HepG2 (cell line): ENCODE measurements around the gene SNAI3. TPM values are rescaled to one million over a fixed set of nuclear protein-coding genes. Genes with fewer than 3 reads are reported as not detected.

ENCODE experiments used
- BHLHE40 ChIP-seq: IDR thresholded peaks from 2 replicates; pipeline ENCODE4 v1.6.1; 2011; ENCODE audit warnings: low read length, improper control_type of control experiment
- BORCS8-MEF2B ChIP-seq: sonication (generic); formaldehyde crosslinking; IDR thresholded peaks from 2 replicates; pipeline ENCODE4 v1.8.0; 2022; ENCODE audit warnings: mild to moderate bottlenecking, missing genetic modification reagents
- CBX1 ChIP-seq: IDR thresholded peaks from one replicate; pipeline ENCODE4 v1.6.1; 2016; ENCODE audit warnings: antibody characterized with exemption, low read depth
- HOXA5 ChIP-seq: sonication (generic); formaldehyde crosslinking; IDR thresholded peaks from 2 replicates; pipeline ENCODE4 v1.4.0; 2020; ENCODE audit warnings: missing genetic modification reagents
- HOXD1 ChIP-seq: sonication (generic); formaldehyde crosslinking; IDR thresholded peaks from 2 replicates; pipeline ENCODE4 v1.5.0; 2020; ENCODE audit warnings: missing genetic modification reagents
- IKZF1 ChIP-seq: fragments of 450-650 bp; IDR thresholded peaks from 2 replicates; pipeline ENCODE4 v1.7.1; 2016
- JUND ChIP-seq: sonication (generic); formaldehyde crosslinking; IDR thresholded peaks from 2 replicates; pipeline ENCODE4 v1.8.0; 2022; ENCODE audit warnings: mild to moderate bottlenecking, missing genetic modification reagents
- KLF15 ChIP-seq: sonication (generic); formaldehyde crosslinking; IDR thresholded peaks from 2 replicates; pipeline ENCODE4 v1.8.1; 2023; ENCODE audit warnings: borderline replicate concordance, mild to moderate bottlenecking, inconsistent platforms, missing genetic modification reagents, mixed read lengths
- MAFK ChIP-seq, 2 experiments: IDR thresholded peaks in 1 of 2; conservative IDR thresholded peaks in 1 of 2; 2 replicates each; pipeline ENCODE4 v1.6.1; 2011; ENCODE audit warnings: improper control_type of control experiment in 2 of 2, low read length in 2 of 2
- MATR3 ChIP-seq: sonication (generic); formaldehyde crosslinking; IDR thresholded peaks from 2 replicates; pipeline ENCODE4 v1.4.0; 2020; ENCODE audit warnings: missing genetic modification reagents
- MBD4 ChIP-seq: IDR thresholded peaks from 2 replicates; pipeline ENCODE4 v1.6.1; 2012; ENCODE audit warnings: low read length, inconsistent platforms, borderline replicate concordance
- MEF2D ChIP-seq: sonication (generic); formaldehyde crosslinking; IDR thresholded peaks from 2 replicates; pipeline ENCODE4 v1.5.1; 2020; ENCODE audit warnings: mild to moderate bottlenecking, missing genetic modification reagents
- MEIS2 ChIP-seq: sonication (generic); formaldehyde crosslinking; IDR thresholded peaks from 2 replicates; pipeline ENCODE4 v1.9.0; 2021; ENCODE audit warnings: mild to moderate bottlenecking, missing genetic modification reagents
- NBN ChIP-seq: fragments of 450-650 bp; conservative IDR thresholded peaks from 2 replicates; pipeline ENCODE4 v1.6.1; 2017
- NFATC3 ChIP-seq: sonication (generic); formaldehyde crosslinking; IDR thresholded peaks from 2 replicates; pipeline ENCODE4 v1.5.1; 2020; ENCODE audit warnings: mild to moderate bottlenecking, missing genetic modification reagents
- NFYC ChIP-seq: IDR thresholded peaks from 2 replicates; pipeline ENCODE4 v1.6.1; 2016; ENCODE audit warnings: missing genetic modification reagents, missing compliant biosample characterization
- NRL ChIP-seq: sonication (generic); formaldehyde crosslinking; IDR thresholded peaks from 2 replicates; pipeline ENCODE4 v1.5.0; 2020; ENCODE audit warnings: missing genetic modification reagents, mild to moderate bottlenecking, moderate library complexity, borderline replicate concordance
- ONECUT2 ChIP-seq: sonication (generic); formaldehyde crosslinking; IDR thresholded peaks from 2 replicates; pipeline ENCODE4 v1.4.0; 2020; ENCODE audit warnings: missing genetic modification reagents
- SMARCC2 ChIP-seq: fragments of 450-650 bp; IDR thresholded peaks from 2 replicates; pipeline ENCODE4 v1.6.1; 2017; ENCODE audit warnings: antibody characterized with exemption, mild to moderate bottlenecking
- SMC3 ChIP-seq: IDR thresholded peaks from 2 replicates; pipeline ENCODE4 v1.6.1; 2011; ENCODE audit warnings: low read length, improper control_type of control experiment
- SOX6 ChIP-seq, 2 experiments: fragments of 450-650 bp in 1 of 2; sonication (generic) in 1 of 2; formaldehyde crosslinking in 1 of 2; IDR thresholded peaks; 2 replicates each; pipeline versions ENCODE4 v1.4.0 to v1.6.1; 2017 to 2020; ENCODE audit warnings: antibody characterized with exemption in 1 of 2, mild to moderate bottlenecking in 1 of 2, missing genetic modification reagents in 1 of 2
- TFDP2 ChIP-seq: sonication (generic); formaldehyde crosslinking; IDR thresholded peaks from 2 replicates; pipeline ENCODE4 v1.4.0; 2020; ENCODE audit warnings: missing genetic modification reagents
- TRIM24 ChIP-seq: sonication (generic); formaldehyde crosslinking; IDR thresholded peaks from 2 replicates; pipeline ENCODE4 v1.8.0; 2022; ENCODE audit warnings: mild to moderate bottlenecking, missing genetic modification reagents
- ZBTB3 ChIP-seq: sonication (generic); formaldehyde crosslinking; IDR thresholded peaks from 2 replicates; pipeline ENCODE4 v1.4.0; 2020; ENCODE audit warnings: low read depth, mild to moderate bottlenecking, moderate library complexity, missing genetic modification reagents, borderline replicate concordance
- ZBTB7A ChIP-seq: sonication (generic); formaldehyde crosslinking; IDR thresholded peaks from 2 replicates; pipeline ENCODE4 v1.8.0; 2022; ENCODE audit warnings: mild to moderate bottlenecking, missing genetic modification reagents
- ZNF7 ChIP-seq: IDR thresholded peaks from 2 replicates; pipeline ENCODE4 v1.6.1; 2016; ENCODE audit warnings: missing biosample characterization, missing genetic modification reagents
- polyA plus RNA-seq, 8 experiments: library from polyadenylated mRNA; depleted of rRNA in 3 of 8; stranded (reverse) in 7 of 8; unstranded in 1 of 8; fragments of >200 nt; fragmentation: Illumina TruSeq in 4 of 8; extraction: Trizol in 4 of 8; gene quantifications; 2 replicates each; pipeline versions ENCODE4 v1.2.1 to v1.2.3, GENCODE V29; 2011 to 2016; ENCODE audit warnings: low read depth in 4 of 8, missing spikeins in 1 of 8, mixed read lengths in 1 of 8; ENCODE audit not compliant: insufficient read depth in 1 of 8
- total RNA-seq, 5 experiments: library from RNA; depleted of rRNA; stranded (reverse); fragments of >200 nt; fragmentation: Illumina TruSeq; extraction: Trizol; gene quantifications; 2 replicates each; pipeline ENCODE4 v1.2.3, GENCODE V29; 2016; ENCODE audit warnings: low read depth in 1 of 5
- TF ChIP-seq, protein P1 (sequence below): IDR thresholded peaks from 2 replicates; pipeline ENCODE4 v1.6.1; 2016; ENCODE audit warnings: control low read depth
- TF ChIP-seq, protein P2 (sequence below): sonication (generic); formaldehyde crosslinking; conservative IDR thresholded peaks from 2 replicates; pipeline ENCODE4 v1.8.0; 2022; ENCODE audit warnings: low read depth, missing genetic modification reagents
- TF ChIP-seq, protein P3 (sequence below): sonication (generic); formaldehyde crosslinking; IDR thresholded peaks from 2 replicates; pipeline ENCODE4 v1.8.1; 2023; ENCODE audit warnings: mild to moderate bottlenecking, missing genetic modification reagents

SNAI3 gene
- total and polyA plus RNA-seq, 2 of the 13 experiments (the other 11 are each of a cell fraction or from before 2014, with no cell fraction given): 0.09 to 0.18 TPM

GRCh38 chr16:88650749-88651275 is 35.5 kb downstream of the SNAI3 start, which contains the start of gene CYBA (continued):
- TF ChIP-seq, protein P1, sequence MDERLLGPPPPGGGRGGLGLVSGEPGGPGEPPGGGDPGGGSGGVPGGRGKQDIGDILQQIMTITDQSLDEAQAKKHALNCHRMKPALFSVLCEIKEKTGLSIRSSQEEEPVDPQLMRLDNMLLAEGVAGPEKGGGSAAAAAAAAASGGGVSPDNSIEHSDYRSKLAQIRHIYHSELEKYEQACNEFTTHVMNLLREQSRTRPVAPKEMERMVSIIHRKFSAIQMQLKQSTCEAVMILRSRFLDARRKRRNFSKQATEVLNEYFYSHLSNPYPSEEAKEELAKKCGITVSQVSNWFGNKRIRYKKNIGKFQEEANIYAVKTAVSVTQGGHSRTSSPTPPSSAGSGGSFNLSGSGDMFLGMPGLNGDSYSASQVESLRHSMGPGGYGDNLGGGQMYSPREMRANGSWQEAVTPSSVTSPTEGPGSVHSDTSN (CRISPR knock-in tag): no peak
- no peak for TF ChIP-seq ZBTB3 (CRISPR knock-in tag)
- no peak for TF ChIP-seq SMC3
- TF ChIP-seq HOXA5 (CRISPR knock-in tag): peak; percentile 82; the same call in 1 of the 2 replicates
- no peak; the same call in 1 of the 2 replicates for TF ChIP-seq BHLHE40
- no peak for TF ChIP-seq MAFK (conservative IDR thresholded peaks at IDR 0.05 in 1 of 2, IDR thresholded peaks at IDR 0.05 in 1 of 2; ENCODE audit: low read length in 2 of 2)
- TF ChIP-seq ZBTB7A (CRISPR knock-in tag): peak; percentile 17; the same call in 1 of the 2 replicates
- TF ChIP-seq MATR3: no peak
- TF ChIP-seq NFATC3 (CRISPR knock-in tag): no peak
- peak; percentile 52 for TF ChIP-seq MEIS2
- TF ChIP-seq NFYC (CRISPR knock-in tag): no peak
- TF ChIP-seq ONECUT2 (CRISPR knock-in tag): no peak
- TF ChIP-seq, protein P2, sequence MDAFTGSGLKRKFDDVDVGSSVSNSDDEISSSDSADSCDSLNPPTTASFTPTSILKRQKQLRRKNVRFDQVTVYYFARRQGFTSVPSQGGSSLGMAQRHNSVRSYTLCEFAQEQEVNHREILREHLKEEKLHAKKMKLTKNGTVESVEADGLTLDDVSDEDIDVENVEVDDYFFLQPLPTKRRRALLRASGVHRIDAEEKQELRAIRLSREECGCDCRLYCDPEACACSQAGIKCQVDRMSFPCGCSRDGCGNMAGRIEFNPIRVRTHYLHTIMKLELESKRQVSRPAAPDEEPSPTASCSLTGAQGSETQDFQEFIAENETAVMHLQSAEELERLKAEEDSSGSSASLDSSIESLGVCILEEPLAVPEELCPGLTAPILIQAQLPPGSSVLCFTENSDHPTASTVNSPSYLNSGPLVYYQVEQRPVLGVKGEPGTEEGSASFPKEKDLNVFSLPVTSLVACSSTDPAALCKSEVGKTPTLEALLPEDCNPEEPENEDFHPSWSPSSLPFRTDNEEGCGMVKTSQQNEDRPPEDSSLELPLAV (CRISPR knock-in tag): 0 out of 2 replicates have a peak, but pooled peaks have one; percentile 84
- TF ChIP-seq ZNF7 (CRISPR knock-in tag): peak; percentile 18; the same call in 1 of the 2 replicates
- TF ChIP-seq HOXD1: peak; percentile 74
- TF ChIP-seq JUND (CRISPR knock-in tag): no peak
- TF ChIP-seq, protein P3, sequence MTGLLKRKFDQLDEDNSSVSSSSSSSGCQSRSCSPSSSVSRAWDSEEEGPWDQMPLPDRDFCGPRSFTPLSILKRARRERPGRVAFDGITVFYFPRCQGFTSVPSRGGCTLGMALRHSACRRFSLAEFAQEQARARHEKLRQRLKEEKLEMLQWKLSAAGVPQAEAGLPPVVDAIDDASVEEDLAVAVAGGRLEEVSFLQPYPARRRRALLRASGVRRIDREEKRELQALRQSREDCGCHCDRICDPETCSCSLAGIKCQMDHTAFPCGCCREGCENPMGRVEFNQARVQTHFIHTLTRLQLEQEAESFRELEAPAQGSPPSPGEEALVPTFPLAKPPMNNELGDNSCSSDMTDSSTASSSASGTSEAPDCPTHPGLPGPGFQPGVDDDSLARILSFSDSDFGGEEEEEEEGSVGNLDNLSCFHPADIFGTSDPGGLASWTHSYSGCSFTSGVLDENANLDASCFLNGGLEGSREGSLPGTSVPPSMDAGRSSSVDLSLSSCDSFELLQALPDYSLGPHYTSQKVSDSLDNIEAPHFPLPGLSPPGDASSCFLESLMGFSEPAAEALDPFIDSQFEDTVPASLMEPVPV (CRISPR knock-in tag): 0 out of 2 replicates have a peak, but pooled peaks have one; percentile 80
- TF ChIP-seq NRL (CRISPR knock-in tag): no peak; the same call in 1 of the 2 replicates
- no peak for TF ChIP-seq TRIM24
- no peak for TF ChIP-seq NBN
- no peak for TF ChIP-seq KLF15 (CRISPR knock-in tag)
- no peak for TF ChIP-seq BORCS8-MEF2B (CRISPR knock-in tag)
- no peak for TF ChIP-seq SOX6 (IDR thresholded peaks at IDR 0.05)
- no peak for TF ChIP-seq SOX6 (CRISPR knock-in tag; IDR thresholded peaks at IDR 0.05)
- no peak for TF ChIP-seq MBD4
- no peak for TF ChIP-seq SMARCC2
- no peak for TF ChIP-seq MEF2D (CRISPR knock-in tag)
- no peak for TF ChIP-seq CBX1
- peak; percentile 47; the same call in 1 of the 2 replicates for TF ChIP-seq TFDP2 (CRISPR knock-in tag)
- TF ChIP-seq IKZF1: no peak
